WTC11 (cell line): Measurements from ENCODE around the gene OR4K15. TPM values are rescaled to one million over a fixed set of nuclear protein-coding genes. Genes with fewer than 3 reads are reported as not detected.

Source experiments
- ATAC-seq: fragments of 200-7000 bp; cut with Tn5 transposase; 2 replicates; pipeline ENCODE4 v1.10.0; 2021; ENCODE audit warnings: mild to moderate bottlenecking, moderate library complexity
- CTCF ChIA-PET: fragments of 300-600 bp; sonication (Branson Sonifier 250); formaldehyde crosslinking; loops from one replicate; lab custom pipeline; 2021; ENCODE audit warnings: antibody characterized with exemption; lab: Charles Lee
- POLR2A ChIA-PET: fragments of 350-600 bp; sonication (Branson Sonifier 250); formaldehyde crosslinking; loops from one replicate; lab custom pipeline; 2021; ENCODE audit warnings: antibody characterized with exemption; lab: Charles Lee
- DNase-seq: peaks from one replicate; pipeline ENCODE4 v3.0.0; 2021; ENCODE audit warnings: low spot score
- H3K27ac Mint-ChIP-seq: 2 replicates; pipeline ENCODE4 v1.8.0; 2021; ENCODE audit warnings: mixed read lengths
- H3K27me3 Mint-ChIP-seq: 2 replicates; pipeline ENCODE4 v1.8.0; 2021; ENCODE audit warnings: low read depth, mild to moderate bottlenecking, moderate library complexity, mixed read lengths
- H3K36me3 Mint-ChIP-seq: 2 replicates; pipeline ENCODE4 v1.8.0; 2021; ENCODE audit warnings: mixed read lengths
- H3K4me1 Mint-ChIP-seq: 2 replicates; pipeline ENCODE4 v1.8.0; 2022; ENCODE audit warnings: mixed read lengths
- H3K4me3 Mint-ChIP-seq: 2 replicates; pipeline ENCODE4 v1.8.0; 2021; ENCODE audit warnings: mild to moderate bottlenecking, moderate library complexity, mixed read lengths
- H3K9me3 Mint-ChIP-seq: 2 replicates; pipeline ENCODE4 v1.8.0; 2021; ENCODE audit warnings: mixed read lengths
- AFF4 ChIP-seq: sonication (generic); formaldehyde crosslinking; IDR thresholded peaks from 2 replicates; pipeline ENCODE4 v1.8.1; 2023; ENCODE audit warnings: mild to moderate bottlenecking, missing genetic modification reagents, borderline replicate concordance
- ATF3 ChIP-seq: sonication (generic); formaldehyde crosslinking; conservative IDR thresholded peaks from 2 replicates; pipeline ENCODE4 v1.8.1; 2022; ENCODE audit warnings: mild to moderate bottlenecking, missing genetic modification reagents
- ERG ChIP-seq: fragments of 250-450 bp; sonication (Bioruptor Pico); IDR thresholded peaks from 2 replicates; pipeline ENCODE4 v1.8.0; 2021; ENCODE audit warnings: mild to moderate bottlenecking
- GABPB1 ChIP-seq: sonication (generic); formaldehyde crosslinking; IDR thresholded peaks from 2 replicates; pipeline ENCODE4 v1.8.1; 2023; ENCODE audit warnings: mild to moderate bottlenecking, missing genetic modification reagents
- GTF2I ChIP-seq: fragments of 250-450 bp; sonication (Bioruptor Pico); conservative IDR thresholded peaks from 2 replicates; pipeline ENCODE4 v1.4.0; 2021; ENCODE audit warnings: mild to moderate bottlenecking
- HMGA2 ChIP-seq: fragments of 250-450 bp; sonication (Bioruptor Pico); IDR thresholded peaks from 2 replicates; pipeline ENCODE4 v1.4.0; 2021; ENCODE audit warnings: mild to moderate bottlenecking, moderate library complexity
- MXD4 ChIP-seq: fragments of 250-450 bp; sonication (Bioruptor Pico); IDR thresholded peaks from 2 replicates; pipeline ENCODE4 v1.8.0; 2021; ENCODE audit warnings: mild to moderate bottlenecking, moderate library complexity, borderline replicate concordance
- NR3C1 ChIP-seq: sonication (generic); formaldehyde crosslinking; conservative IDR thresholded peaks from 2 replicates; pipeline ENCODE4 v1.8.1; 2023; ENCODE audit warnings: low read depth, mild to moderate bottlenecking, missing genetic modification reagents
- PRRX2 ChIP-seq: fragments of 250-450 bp; sonication (Bioruptor Pico); IDR thresholded peaks from 2 replicates; pipeline ENCODE4 v1.8.0; 2021; ENCODE audit warnings: mild to moderate bottlenecking
- RORB ChIP-seq: fragments of 250-450 bp; sonication (Bioruptor Pico); IDR thresholded peaks from 2 replicates; pipeline ENCODE4 v1.9.0; 2021; ENCODE audit warnings: mild to moderate bottlenecking
- USF1 ChIP-seq: sonication (generic); formaldehyde crosslinking; IDR thresholded peaks from 2 replicates; pipeline ENCODE4 v1.8.0; 2022; ENCODE audit warnings: mild to moderate bottlenecking, missing genetic modification reagents
- ZNF317 ChIP-seq: sonication (generic); formaldehyde crosslinking; IDR thresholded peaks from 2 replicates; pipeline ENCODE4 v1.8.1; 2023; ENCODE audit warnings: low read depth, mild to moderate bottlenecking, moderate library complexity, missing genetic modification reagents, borderline replicate concordance
- ZNF671 ChIP-seq: fragments of 250-450 bp; sonication (Bioruptor Pico); IDR thresholded peaks from 2 replicates; pipeline ENCODE4 v1.8.0; 2021; ENCODE audit warnings: mild to moderate bottlenecking
- total RNA-seq: library from RNA; stranded (reverse); gene quantifications from 3 replicates; pipeline ENCODE4 v1.2.3, GENCODE V29; 2021
- TF ChIP-seq, protein P1 (sequence below): sonication (generic); formaldehyde crosslinking; conservative IDR thresholded peaks from 2 replicates; pipeline ENCODE4 v1.8.1; 2023; ENCODE audit warnings: mild to moderate bottlenecking, low read depth, missing genetic modification reagents, moderate library complexity
- TF ChIP-seq, protein P2 (sequence below): fragments of 250-450 bp; sonication (Bioruptor Pico); IDR thresholded peaks from 2 replicates; pipeline ENCODE4 v1.9.0; 2021; ENCODE audit warnings: mild to moderate bottlenecking

Gene OR4K15
- total RNA-seq, 1 experiment from 2014 or later = not detected

GRCh38 chr14:19993438-19993837 is 18.0 kb downstream of the OR4K15 start (continued):
- TF ChIP-seq, protein P1, sequence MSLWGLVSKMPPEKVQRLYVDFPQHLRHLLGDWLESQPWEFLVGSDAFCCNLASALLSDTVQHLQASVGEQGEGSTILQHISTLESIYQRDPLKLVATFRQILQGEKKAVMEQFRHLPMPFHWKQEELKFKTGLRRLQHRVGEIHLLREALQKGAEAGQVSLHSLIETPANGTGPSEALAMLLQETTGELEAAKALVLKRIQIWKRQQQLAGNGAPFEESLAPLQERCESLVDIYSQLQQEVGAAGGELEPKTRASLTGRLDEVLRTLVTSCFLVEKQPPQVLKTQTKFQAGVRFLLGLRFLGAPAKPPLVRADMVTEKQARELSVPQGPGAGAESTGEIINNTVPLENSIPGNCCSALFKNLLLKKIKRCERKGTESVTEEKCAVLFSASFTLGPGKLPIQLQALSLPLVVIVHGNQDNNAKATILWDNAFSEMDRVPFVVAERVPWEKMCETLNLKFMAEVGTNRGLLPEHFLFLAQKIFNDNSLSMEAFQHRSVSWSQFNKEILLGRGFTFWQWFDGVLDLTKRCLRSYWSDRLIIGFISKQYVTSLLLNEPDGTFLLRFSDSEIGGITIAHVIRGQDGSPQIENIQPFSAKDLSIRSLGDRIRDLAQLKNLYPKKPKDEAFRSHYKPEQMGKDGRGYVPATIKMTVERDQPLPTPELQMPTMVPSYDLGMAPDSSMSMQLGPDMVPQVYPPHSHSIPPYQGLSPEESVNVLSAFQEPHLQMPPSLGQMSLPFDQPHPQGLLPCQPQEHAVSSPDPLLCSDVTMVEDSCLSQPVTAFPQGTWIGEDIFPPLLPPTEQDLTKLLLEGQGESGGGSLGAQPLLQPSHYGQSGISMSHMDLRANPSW = no peak

GRCh38 chr14:20001863-20002262 is 26.5 kb downstream of the OR4K15 start, which contains the start of gene OR4Q2:
TSS of gene OR4Q2 (plus strand) at chr14:20002163.
- POLR2A ChIA-PET = no interaction called here
- H3K27ac Mint-ChIP-seq = no peak within 1 kb of the TSS
- H3K9me3 Mint-ChIP-seq = peaks cover 68% of the 10 kb centered on the region
- H3K27me3 Mint-ChIP-seq = peaks cover 10% of the 10 kb centered on the region
- DNase-seq (no peak), ATAC-seq (no peak)
- H3K36me3 Mint-ChIP-seq = peaks cover 35% of the 10 kb centered on the region
- no peaks in the 10 kb centered on the region for H3K4me1 Mint-ChIP-seq
- CTCF ChIA-PET = no interaction called here
- no peak within 1 kb of the TSS for H3K4me3 Mint-ChIP-seq
- TF ChIP-seq AFF4 (CRISPR knock-in tag) = no peak
- no peak for TF ChIP-seq USF1
- TF ChIP-seq, protein P2, sequence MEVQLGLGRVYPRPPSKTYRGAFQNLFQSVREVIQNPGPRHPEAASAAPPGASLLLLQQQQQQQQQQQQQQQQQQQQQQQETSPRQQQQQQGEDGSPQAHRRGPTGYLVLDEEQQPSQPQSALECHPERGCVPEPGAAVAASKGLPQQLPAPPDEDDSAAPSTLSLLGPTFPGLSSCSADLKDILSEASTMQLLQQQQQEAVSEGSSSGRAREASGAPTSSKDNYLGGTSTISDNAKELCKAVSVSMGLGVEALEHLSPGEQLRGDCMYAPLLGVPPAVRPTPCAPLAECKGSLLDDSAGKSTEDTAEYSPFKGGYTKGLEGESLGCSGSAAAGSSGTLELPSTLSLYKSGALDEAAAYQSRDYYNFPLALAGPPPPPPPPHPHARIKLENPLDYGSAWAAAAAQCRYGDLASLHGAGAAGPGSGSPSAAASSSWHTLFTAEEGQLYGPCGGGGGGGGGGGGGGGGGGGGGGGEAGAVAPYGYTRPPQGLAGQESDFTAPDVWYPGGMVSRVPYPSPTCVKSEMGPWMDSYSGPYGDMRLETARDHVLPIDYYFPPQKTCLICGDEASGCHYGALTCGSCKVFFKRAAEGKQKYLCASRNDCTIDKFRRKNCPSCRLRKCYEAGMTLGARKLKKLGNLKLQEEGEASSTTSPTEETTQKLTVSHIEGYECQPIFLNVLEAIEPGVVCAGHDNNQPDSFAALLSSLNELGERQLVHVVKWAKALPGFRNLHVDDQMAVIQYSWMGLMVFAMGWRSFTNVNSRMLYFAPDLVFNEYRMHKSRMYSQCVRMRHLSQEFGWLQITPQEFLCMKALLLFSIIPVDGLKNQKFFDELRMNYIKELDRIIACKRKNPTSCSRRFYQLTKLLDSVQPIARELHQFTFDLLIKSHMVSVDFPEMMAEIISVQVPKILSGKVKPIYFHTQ = no peak
- no peak for TF ChIP-seq GTF2I
- TF ChIP-seq PRRX2 (CRISPR knock-in tag) = no peak
- TF ChIP-seq ZNF671 = no peak
- TF ChIP-seq RORB = no peak
- TF ChIP-seq, all 79 proteins: peak for 0

DNA sequence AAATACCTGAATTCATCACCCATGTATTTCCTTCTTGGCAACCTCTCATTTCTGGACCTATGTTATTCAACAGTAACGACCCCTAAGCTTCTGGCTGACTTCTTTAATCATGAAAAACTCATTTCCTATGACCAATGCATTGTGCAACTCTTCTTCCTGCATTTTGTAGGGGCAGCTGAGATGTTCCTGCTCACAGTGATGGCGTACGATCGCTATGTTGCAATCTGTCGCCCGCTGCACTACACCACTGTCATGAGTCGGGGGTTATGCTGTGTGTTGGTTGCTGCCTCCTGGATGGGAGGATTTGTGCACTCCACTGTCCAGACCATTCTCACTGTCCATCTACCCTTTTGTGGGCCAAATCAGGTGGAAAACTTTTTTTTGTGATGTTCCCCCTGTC is 26.9 kb downstream of the OR4K15 start:
- peaks cover 68% of the 10 kb centered on the region for H3K9me3 Mint-ChIP-seq
- ATAC-seq (no peak), DNase-seq (no peak)
- peaks cover 38% of the 10 kb centered on the region for H3K36me3 Mint-ChIP-seq
- TF ChIP-seq MXD4 (CRISPR knock-in tag) = no peak
- no peak for TF ChIP-seq ZNF317
- TF ChIP-seq, all 79 proteins: peak for 0
- Mint-ChIP-seq H3K4me1 (no peaks in the 10 kb centered on the region), H3K27me3 (peaks cover 10% of the 10 kb centered on the region), H3K4me3 (no peak overlapping the region), H3K27ac (no peak overlapping the region)
- CTCF ChIA-PET = no interaction called here
- POLR2A ChIA-PET = no interaction called here

DNA sequence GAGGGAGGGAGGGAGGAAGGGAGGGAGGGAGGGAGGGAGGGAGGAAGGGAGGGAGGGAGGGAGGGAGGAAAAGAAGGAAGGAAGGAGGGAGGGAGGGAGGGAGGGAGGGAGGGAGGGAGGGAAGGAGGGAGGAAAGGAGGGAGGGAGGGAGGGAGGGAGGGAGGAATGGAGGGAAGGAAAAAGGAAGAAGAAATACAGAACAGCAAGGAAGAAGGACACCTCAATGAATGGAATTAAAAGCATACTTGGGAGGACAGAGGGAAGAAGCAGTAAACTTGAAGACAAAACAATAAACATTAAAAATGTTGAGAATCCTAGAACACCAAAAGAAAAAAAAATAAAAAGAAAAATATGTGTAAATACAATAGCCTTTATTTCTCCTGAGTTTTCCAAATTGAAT is 32.8 kb downstream of the OR4K15 start:
- peaks cover 78% of the 10 kb centered on the region for H3K9me3 Mint-ChIP-seq
- no peak for ATAC-seq
- TF ChIP-seq HMGA2 = no peak
- TF ChIP-seq NR3C1 (CRISPR knock-in tag) = no peak
- no peak for TF ChIP-seq ERG (CRISPR knock-in tag)
- no peak for TF ChIP-seq ATF3 (CRISPR knock-in tag)
- no peak for TF ChIP-seq GABPB1 (CRISPR knock-in tag)
- H3K27me3 Mint-ChIP-seq = peaks cover 9% of the 10 kb centered on the region
- H3K36me3 Mint-ChIP-seq = peaks cover 53% of the 10 kb centered on the region
- no peaks in the 10 kb centered on the region for H3K4me1 Mint-ChIP-seq
- no peak overlapping the region for H3K4me3 Mint-ChIP-seq
- H3K27ac Mint-ChIP-seq = no peak overlapping the region
- DNase-seq = no peak
- POLR2A ChIA-PET = no interaction called here
- CTCF ChIA-PET = no interaction called here
